HG03135 (cell line): ENCODE results near the gene ICAM1.
A peak's percentile ranks its signal among the peaks of the same experiment; 100 is the strongest.
"Not testable (repeated sequence)": the region's sequence is repeated elsewhere in the genome, so short reads cannot be mapped to it uniquely, and the experiment has no call there.

Experiments used
- ATAC-seq: cut with Tn5 transposase; IDR thresholded peaks from one replicate; pipeline ENCODE4 v1.9.1; 2021; ENCODE audit warnings: mild to moderate bottlenecking, moderate library complexity; ENCODE audit not compliant: unreplicated experiment

The ICAM1 gene, protein sequence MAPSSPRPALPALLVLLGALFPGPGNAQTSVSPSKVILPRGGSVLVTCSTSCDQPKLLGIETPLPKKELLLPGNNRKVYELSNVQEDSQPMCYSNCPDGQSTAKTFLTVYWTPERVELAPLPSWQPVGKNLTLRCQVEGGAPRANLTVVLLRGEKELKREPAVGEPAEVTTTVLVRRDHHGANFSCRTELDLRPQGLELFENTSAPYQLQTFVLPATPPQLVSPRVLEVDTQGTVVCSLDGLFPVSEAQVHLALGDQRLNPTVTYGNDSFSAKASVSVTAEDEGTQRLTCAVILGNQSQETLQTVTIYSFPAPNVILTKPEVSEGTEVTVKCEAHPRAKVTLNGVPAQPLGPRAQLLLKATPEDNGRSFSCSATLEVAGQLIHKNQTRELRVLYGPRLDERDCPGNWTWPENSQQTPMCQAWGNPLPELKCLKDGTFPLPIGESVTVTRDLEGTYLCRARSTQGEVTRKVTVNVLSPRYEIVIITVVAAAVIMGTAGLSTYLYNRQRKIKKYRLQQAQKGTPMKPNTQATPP

GRCh38 chr19:10270616-10271394 is at the start of gene ICAM1:
Gene ICAM1, plus strand, starts transcription at chr19:10271120. Its CDS starts 40 bp downstream, at chr19:10271160.
- ATAC-seq: peak; percentile 53

DNA sequence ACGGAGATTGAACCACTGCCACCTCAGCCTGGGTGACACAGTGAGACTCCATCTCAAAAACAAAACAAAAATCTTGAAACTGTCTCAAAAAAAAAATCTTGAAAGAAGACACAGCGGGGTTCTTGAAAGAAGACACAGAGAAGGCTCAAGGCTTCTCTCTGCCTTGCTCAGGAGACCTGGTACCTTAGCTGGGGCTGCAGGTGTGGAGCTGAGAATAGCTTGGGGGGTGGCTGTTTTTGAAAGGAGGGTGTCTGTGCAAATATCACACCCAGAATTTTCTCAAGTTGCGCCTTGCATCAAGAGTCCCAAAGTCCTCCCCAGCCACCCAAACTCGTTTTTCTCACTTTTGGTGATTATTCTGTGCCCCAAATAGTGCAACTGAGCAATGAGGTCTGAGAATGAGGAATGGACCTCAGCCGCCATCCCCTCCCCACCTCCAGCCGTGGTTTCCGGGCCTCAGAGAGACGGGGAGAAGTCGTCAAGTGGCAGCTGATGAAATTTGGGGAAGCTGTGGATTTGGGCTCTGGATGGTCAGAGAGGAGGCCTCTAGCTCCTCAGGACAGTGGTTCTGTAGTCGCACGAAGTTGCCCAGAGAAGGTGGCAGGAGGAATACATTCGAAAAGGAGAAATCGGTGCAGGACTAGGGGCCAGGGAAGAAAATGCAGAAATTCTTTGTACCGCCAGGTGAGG is 48.6 kb upstream of the ICAM1 start:
- no peak for ATAC-seq

GRCh38 chr19:10223488-10224213 is 47.3 kb upstream of the ICAM1 start:
- ATAC-seq: no peak

DNA sequence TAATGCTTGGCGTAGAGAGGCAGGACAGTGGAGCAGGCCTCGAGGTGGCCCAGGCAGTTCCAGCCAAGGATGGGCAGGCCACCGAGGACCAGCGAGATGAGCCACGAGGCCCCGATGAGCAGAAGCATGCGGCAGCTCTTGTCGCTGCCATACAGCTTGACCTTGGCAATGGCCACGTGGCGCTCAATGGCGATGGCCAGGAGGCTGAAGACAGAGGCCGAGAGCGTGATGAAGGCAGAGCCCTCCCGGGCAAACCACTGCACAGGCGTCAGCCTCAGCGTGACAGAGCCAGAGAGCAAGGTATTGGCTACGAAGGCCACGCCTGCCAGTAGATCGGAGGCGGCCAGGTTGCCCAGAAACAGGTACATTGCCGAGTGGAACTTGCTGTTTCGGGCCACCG is 46.6 kb upstream of the ICAM1 start:
- ATAC-seq: no peak

DNA sequence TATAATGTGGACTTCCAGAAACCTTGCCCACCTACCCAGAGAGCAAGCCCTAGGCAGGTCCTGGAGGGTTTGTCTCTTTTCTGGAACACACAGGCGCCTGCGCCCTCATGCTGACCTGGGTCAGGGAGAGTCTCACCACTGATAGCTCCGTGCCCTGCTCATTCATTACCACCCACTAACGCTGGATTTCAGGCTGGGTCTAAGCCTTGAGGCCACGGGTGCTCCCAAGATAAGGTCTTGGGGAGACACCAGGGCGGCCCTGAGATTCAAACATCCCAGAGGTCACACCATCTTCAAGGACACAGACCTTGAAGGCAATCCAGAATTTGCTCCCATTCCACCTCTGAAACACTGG is 44.9 kb upstream of the ICAM1 start:
- ATAC-seq: no peak

DNA sequence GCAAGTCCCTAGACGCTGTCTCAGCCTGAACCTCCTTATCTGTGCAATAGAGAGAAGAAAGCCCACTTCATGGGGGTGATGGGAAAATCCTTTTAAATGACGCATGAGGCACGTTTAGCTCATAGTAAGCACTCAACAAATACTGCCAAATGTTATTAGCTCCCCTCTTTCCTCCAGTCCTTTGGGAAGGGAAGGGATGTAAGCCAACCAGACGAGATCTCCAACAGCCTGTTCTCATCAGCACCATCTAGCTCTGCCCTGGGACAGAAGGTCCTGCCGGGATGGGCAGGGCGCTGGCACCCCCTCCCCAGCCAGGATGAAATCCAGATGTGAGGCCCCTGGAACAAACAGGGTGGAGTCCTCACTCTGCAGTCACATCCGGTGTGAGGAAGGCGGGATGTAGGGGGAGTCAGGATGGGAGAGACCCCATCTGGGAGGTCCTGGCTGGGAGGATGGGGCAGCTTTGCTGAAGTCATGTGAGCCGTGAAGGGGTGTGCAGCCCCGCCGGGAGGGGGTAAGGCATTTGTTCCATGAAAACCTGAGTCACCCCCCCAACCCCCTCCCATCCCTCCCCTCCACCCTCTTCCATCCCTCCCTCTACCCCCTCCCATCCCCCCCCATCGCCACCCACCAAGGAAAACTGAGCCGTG is 44.4 kb upstream of the ICAM1 start:
- no peak for ATAC-seq

DNA sequence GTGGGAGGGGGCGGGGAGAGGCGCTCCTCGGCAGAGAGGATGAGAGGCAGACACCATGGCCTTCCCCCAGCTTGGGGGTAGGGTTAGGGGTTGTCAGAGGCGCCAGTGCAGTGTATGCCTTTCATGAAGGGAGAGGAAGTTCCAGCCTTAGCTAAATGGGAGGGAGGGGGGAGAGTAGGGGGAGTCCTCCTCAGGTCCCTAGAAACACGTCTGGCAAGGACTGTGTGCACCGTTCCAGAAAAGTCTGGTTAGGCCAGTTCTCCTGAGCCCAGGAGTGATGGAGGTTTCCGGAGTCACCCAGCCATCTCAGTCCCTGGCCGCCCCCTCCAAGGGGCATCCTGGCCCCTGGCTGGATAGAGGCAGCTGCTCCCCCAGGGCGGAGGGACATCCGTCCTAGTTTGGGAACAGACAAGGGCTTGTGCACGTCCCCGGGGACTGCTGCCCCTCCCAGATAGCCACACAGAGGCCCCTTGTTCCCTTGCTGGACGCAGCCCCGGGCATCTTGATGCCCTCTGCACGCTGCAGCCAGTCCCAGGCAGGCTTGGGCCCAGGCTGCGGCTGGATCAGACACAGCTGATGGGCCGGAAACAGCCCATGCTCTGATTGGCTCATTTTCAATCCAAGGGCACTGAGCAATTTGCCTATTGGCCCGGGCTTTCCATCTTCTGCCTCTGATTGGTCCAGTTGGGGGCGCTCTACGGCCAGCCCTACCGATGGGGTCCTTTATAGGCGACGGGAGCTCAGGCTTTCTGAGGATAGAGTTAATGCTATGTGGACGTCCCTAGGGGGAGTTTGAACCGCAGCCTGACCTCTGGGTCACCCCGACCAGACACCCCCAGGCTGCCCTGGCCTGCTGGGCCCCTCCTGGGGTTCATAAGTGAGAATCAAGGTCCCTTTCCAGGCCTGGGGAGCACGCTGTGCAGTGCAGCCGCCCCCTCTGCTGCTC is 43.6 kb upstream of the ICAM1 start:
- no peak for ATAC-seq

DNA sequence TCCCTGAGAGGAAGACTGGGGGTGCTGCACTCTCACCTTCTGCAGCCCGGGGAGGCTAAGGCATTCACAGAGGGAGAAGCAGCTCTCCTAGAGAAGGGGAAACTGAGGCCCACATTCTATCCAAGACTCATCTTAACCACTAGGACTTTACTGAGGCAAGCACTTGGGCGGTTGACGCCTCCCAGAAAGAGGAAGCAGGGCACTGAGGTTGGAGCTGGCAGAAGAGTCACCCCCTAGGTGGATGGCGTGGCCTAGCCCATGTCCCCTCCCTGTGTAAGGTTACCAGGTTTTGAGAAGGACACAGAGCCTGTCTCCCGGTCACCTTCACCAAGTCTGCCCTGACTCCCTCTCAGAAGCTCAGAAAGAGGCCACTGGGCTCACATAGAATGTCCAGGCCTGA is 42.5 kb upstream of the ICAM1 start:
- no peak for ATAC-seq

GRCh38 chr19:10228920-10229319 is 42.0 kb upstream of the ICAM1 start:
- ATAC-seq: no peak

DNA sequence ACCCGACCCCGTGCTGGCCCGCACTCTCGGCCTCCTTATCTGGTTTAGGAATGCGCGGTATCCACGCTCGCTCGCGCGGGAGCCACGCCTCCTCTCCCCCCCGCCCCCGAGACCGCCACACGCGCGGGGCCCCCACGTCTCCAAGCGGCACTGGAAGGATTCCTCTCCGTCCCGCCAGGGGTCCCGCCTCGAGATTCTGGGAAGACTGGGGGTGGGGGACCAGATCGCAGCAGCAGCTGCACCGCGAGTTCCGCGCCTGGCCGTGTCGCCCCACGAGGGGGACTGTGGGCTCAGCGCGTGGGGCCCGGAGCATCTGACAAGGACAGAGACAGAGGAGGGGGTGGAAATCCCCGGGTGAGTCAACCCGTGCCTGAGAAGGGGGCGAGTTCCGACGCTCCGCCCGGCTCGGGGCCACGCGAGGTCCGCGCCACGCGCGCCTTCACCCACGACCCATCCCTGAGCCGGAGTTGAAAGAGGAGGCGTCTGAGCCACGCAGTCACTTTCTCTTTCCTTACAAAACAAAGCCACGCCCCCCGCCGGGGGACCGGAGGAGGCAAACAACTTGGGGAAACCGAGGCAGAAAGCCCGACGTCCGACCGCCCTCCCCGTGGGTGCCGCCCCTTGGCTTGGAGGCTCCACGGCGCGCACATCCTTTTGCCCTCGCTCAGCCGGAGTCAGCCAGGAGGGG is 40.6 kb upstream of the ICAM1 start:
- peak; percentile 20 for ATAC-seq

DNA sequence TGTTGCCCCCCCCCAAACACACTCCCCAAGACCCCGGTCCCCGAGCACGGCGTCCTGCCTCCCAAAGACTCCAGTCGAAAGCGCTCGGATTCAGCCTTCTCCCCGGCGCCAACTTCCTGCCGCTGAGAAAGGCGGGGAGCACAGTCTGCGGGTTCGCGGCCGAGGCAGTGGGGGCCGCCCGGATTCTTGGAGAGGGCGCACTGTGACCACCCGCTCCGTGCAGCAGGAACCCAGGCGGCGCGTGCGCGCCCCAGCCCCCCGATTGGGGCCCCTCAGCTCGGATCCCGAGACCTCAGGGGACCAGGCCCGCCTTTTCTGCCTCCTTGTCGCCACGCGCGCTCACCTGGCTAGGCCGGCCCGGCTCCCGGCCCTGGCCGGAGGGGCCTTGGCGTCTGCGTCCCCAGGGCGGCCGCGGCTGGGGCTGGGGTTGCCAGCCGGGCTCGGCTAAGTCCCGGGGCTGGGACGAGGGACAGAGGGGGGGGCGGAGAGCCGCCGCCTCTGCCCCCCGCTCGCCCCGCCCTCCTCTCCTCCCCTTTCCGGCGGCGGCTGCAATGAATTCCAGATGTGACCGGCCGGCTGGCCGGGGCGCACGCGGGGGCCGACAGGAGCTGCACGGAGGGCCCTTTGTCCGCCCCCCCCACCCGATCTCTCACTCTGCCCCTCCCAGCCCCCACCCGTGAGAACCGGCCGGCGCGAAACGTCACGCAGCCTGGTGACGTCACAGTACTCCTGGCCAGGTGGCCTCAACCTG is 39.9 kb upstream of the ICAM1 start, which contains the start of gene S1PR2:
S1PR2 (minus strand) TSS at position 471 of the 751 bp plus-strand sequence. CDS start 6,426 bp downstream, outside the sequence.
- ATAC-seq: peak; percentile 46

DNA sequence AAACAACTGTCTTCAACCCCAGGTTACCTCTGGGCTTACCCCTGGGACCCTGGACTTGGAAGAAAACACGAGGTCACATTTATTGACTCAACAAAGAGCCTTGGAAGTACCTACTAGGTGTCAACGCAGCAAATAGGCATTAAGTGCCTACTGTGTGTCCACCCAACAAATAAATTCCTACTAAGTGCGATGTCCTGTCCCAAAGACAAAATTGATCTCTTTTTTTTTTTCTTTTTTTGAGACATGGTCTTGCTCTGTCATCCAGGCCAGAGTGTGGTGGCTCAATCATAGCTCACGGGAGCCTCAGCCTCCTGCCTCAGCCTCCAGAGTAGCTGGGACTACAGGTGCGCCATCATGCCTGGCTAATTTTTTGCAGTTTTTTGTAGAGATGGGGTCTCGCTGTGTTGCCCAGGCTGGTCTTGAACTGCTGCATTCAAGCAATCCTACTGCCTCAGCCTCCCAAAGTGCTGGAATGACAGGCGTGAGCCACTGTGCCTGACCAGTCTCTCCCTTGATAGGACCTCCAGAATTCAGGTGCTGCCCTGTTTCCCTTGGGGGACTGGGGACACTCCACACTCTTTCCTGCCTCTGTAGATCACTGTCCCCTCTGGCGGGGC is 39.2 kb upstream of the ICAM1 start:
- ATAC-seq: peak; percentile 20

DNA sequence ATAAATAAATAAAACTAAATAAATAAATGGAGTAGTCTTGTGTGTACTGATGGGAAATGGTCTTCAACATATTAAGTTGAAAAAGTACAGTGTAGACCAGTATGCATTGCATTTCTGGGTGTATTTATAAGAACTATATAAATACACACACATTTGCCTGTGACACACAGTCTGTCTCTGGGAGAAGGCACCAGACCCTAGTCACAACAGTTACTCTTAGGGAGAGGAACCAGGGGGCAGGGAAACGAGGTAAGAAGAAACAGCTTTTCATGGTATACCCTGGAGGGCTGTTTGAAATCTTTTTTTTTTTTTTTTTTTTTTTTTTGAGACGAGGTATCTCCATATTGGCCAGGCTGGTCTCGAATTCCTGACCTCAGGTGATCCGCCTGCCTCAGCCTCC is 37.0 kb upstream of the ICAM1 start:
- no peak for ATAC-seq

DNA sequence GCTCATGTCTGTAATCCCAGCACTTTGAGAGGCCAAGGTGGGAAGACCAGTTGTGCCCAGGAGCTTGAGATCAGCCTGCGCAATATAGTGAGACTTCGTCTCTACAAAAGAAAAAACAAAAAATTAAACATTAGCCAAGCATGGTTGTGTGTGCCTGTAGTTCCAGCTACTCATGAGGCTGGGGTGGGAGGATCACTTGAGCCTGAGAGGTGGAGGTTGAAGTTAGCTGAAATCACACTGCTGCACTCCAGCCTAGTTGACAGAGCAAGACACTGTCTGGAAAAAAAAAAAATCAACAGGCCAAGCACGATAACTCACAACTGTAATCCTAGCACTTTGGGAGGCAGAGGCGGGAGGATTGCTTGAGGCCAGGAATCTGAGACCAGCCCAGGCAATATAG is 35.9 kb upstream of the ICAM1 start:
- no peak for ATAC-seq

DNA sequence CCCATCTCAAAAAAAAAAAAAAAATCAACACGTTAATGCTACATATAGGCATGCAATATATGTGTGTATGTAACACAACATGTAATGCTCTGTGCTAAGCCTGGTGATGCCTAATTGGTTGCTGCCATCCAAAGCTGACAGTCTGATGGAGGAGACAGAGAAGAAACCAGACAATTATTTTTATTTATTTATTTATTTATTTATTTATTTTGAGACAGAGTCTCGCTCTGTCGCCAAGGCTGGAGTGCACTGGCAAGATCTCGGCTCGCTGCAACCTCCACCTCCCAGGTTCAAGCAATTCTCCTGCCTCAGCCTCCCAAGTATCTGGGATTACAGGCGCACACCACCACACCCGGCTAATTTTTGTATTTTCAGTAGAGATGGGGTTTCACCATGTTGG is 35.5 kb upstream of the ICAM1 start:
- ATAC-seq: not testable (repeated sequence)

- no peak for ATAC-seq
These were observed 33.2 kb upstream of the ICAM1 start for GRCh38 chr19:10237702-10238101.

DNA sequence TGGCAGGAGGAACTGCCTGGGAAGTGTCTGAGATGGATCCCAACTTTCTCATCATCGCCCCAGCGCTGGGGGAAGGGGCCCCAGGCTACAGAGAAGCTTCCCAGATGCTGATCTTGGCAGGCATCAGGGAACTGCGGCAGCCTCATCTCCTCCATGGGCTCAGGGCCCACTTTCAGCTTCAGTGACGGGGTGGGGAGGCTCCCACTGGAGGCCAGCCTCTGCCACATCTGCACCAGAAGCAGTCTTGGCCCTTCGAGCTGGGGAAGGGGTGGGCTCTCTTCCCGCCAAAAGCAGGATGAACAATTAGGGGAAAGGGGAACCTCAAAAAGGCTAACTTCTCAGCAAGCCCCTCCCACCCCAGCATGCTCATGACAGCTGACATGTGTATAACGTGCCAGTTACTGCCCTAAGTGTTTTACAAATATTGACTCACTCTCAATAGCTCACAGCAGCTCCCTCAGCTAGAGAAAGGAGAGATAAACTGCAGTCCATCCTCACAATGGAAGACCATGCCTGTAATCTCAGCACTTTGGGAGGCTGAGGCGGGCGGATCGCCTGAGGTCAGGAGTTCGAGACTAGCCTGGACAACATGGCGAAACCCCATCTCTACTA is 32.6 kb upstream of the ICAM1 start:
- ATAC-seq: no peak
